Transverse colon (tissue), 4 donors: Measurements from ENCODE around the gene THOP1. TPM values are rescaled to one million over a fixed set of nuclear protein-coding genes. Genes with fewer than 3 reads are reported as not detected.
A peak's percentile ranks its signal among the peaks of the same experiment; 100 is the strongest.

ENCODE experiments used
- DNase-seq: peaks from one replicate; pipeline ENCODE4 v3.0.0-alpha.2; 2019
- H3K27ac ChIP-seq, 4 donors: fragments of 200-600 bp; sonication (generic); 2 replicates each; pipeline ENCODE4 v1.5.1; 2016 to 2018; ENCODE audit warnings: inconsistent platforms in 4 of 4
- H3K27me3 ChIP-seq: fragments of 200-600 bp; sonication (generic); 2 replicates; pipeline ENCODE4 v1.5.1; 2017; ENCODE audit warnings: inconsistent platforms
- H3K36me3 ChIP-seq, 4 donors: fragments of 200-600 bp; sonication (generic); 2 replicates each; pipeline ENCODE4 v1.5.1; 2017 to 2019; ENCODE audit warnings: inconsistent platforms in 4 of 4
- H3K4me1 ChIP-seq, 4 donors: fragments of 200-600 bp; sonication (generic); 2 replicates each; pipeline ENCODE4 v1.5.1; 2017 to 2020; ENCODE audit warnings: inconsistent platforms in 4 of 4
- H3K4me3 ChIP-seq, 4 donors: fragments of 200-600 bp; sonication (generic); 1 replicate in 1 of 4; 2 replicates in 3 of 4; pipeline versions ENCODE4 v1.5.1 to v1.6.1; 2017 to 2019; ENCODE audit warnings: inconsistent platforms in 4 of 4
- H3K9me3 ChIP-seq, 2 donors: fragments of 200-600 bp; sonication (generic); 2 replicates each; pipeline ENCODE4 v1.5.1; 2017 to 2019; ENCODE audit warnings: inconsistent platforms in 2 of 2
- CTCF ChIP-seq, 5 experiments: fragments of 200-600 bp in 3 of 5; fragments of 450-650 bp in 2 of 5; sonication (generic) in 3 of 5; IDR thresholded peaks; 1 replicate in 2 of 5; 2 replicates in 3 of 5; pipeline ENCODE4 v1.5.1; 2016 to 2017; ENCODE audit warnings: antibody characterized with exemption in 5 of 5, inconsistent platforms in 3 of 5, mild to moderate bottlenecking in 2 of 5, moderate library complexity in 1 of 5
- EP300 ChIP-seq: sonication (generic); formaldehyde crosslinking; IDR thresholded peaks from one replicate; pipeline ENCODE4 v1.6.1; 2017; ENCODE audit warnings: antibody characterized with exemption, low read depth
- POLR2A ChIP-seq: fragments of 450-650 bp; IDR thresholded peaks from one replicate; pipeline ENCODE4 v1.6.1; 2016; ENCODE audit warnings: antibody characterized with exemption, mild to moderate bottlenecking, moderate library complexity
- POLR2AphosphoS5 ChIP-seq, 3 donors: sonication (generic); formaldehyde crosslinking; IDR thresholded peaks; one replicate each; pipeline ENCODE4 v1.6.1; 2016; ENCODE audit warnings: antibody characterized with exemption in 3 of 3
- WGBS, 2 donors: methylation state at CpG; one replicate each; pipeline ENCODE4 v1.1.5; 2018; ENCODE audit warnings: low coverage in 1 of 2; 5-methylcytosine and 5-hydroxymethylcytosine counted together
- in situ Hi-C, 4 donors: fragments of 200-750 bp; cut with MboI; loops; one replicate each; pipeline versions ENCODE4 v1.15.0 to v1.15.1; 2017; ENCODE audit warnings: low sequenced_read_pairs in 3 of 4, low pct_ligation_motif_present in 1 of 4, low pct_unique_long_range_greater_than_20kb in 1 of 4
- intact Hi-C: fragments of 100-400 bp; cut with DNase I; formaldehyde crosslinking; loops from one replicate; pipeline ENCODE4 v1.15.1; 2023; ENCODE audit warnings: low total_unique reads
- total RNA-seq, 4 donors: library from RNA; depleted of rRNA; stranded (reverse); fragments of >200 nt; gene quantifications; one replicate each; pipeline ENCODE4 v1.1.0, GENCODE V29; 2016

Gene THOP1
- total RNA-seq, 4 donors from 2014 or later = 32.9 to 149 (median 42.0) TPM

GRCh38 chr19:2740314-2740656, 45.0 kb upstream of the THOP1 start:
- intact Hi-C loops (no loop called here), in situ Hi-C loops (loop anchor here in 2 of 4 donors (10.0 kb wide), 1 partner anchor 95 kb away; no protein-coding TSS in a partner anchor)
- no peak for DNase-seq
- no peak for TF ChIP-seq POLR2A
- TF ChIP-seq CTCF (IDR thresholded peaks at IDR 0.05) = no peak
- TF ChIP-seq POLR2AphosphoS5 (IDR thresholded peaks at IDR 0.05) = no peak
- TF ChIP-seq EP300 = no peak
- Histone ChIP-seq H3K27ac (no peak overlapping the region), H3K27me3 (peaks cover 12% of the 10 kb centered on the region), H3K36me3 (no peaks in the 10 kb centered on the region), H3K9me3 (no peaks in the 10 kb centered on the region), H3K4me3 (peak overlapping the region in 1 of 4 donors; percentile 80), H3K4me1 (peaks cover 5 to 14% (median 7%) of the 10 kb centered on the region in 4 donors)
- WGBS, 2 donors = 48 to 80% methylated on average over 1 to 13 of the region's 13 CpGs

GRCh38 chr19:2743099-2743498, 42.2 kb upstream of the THOP1 start:
- no peaks in the 10 kb centered on the region for H3K36me3 ChIP-seq
- H3K27ac ChIP-seq = no peak overlapping the region
- TF ChIP-seq POLR2A (no peak), EP300 (no peak), POLR2AphosphoS5 (IDR thresholded peaks at IDR 0.05) (no peak), CTCF (IDR thresholded peaks at IDR 0.05) (no peak)
- DNase-seq = no peak
- in situ Hi-C loops (loop anchor here in 2 of 4 donors (10.0 kb wide), 1 partner anchor 98 kb away; no protein-coding TSS in a partner anchor), intact Hi-C loops (no loop called here)
- no peak overlapping the region for H3K4me3 ChIP-seq
- H3K4me1 ChIP-seq = peaks cover 5 to 14% (median 7%) of the 10 kb centered on the region in 4 donors
- H3K9me3 ChIP-seq = no peaks in the 10 kb centered on the region
- H3K27me3 ChIP-seq = peaks cover 12% of the 10 kb centered on the region
- WGBS, 2 donors = 70 to 72% methylated on average over 8 of the region's 8 CpGs

- Histone ChIP-seq H3K4me1 (peaks cover 2 to 7% (median 5%) of the 10 kb centered on the region in 4 donors), H3K27ac (no peak overlapping the region), H3K4me3 (no peak overlapping the region), H3K9me3 (no peaks in the 10 kb centered on the region), H3K36me3 (no peaks in the 10 kb centered on the region), H3K27me3 (peaks cover 12% of the 10 kb centered on the region)
- WGBS, 2 donors = 31 to 32% methylated on average over 3 to 4 of the region's 4 CpGs
- no peak for DNase-seq
- in situ Hi-C loops (loop anchor here in 2 of 4 donors (10.0 kb wide), 1 partner anchor 99 kb away; no protein-coding TSS in a partner anchor), intact Hi-C loops (no loop called here)
- TF ChIP-seq POLR2A (no peak), POLR2AphosphoS5 (IDR thresholded peaks at IDR 0.05) (no peak), EP300 (no peak), CTCF (IDR thresholded peaks at IDR 0.05) (no peak)
Observed at GRCh38 chr19:2744113-2744512, 41.2 kb upstream of the THOP1 start.

- no peak for DNase-seq
- TF ChIP-seq POLR2A = no peak
- no peak for TF ChIP-seq POLR2AphosphoS5 (IDR thresholded peaks at IDR 0.05)
- no peak for TF ChIP-seq EP300
- TF ChIP-seq CTCF (IDR thresholded peaks at IDR 0.05) = no peak
- H3K27me3 ChIP-seq = peaks cover 6% of the 10 kb centered on the region
- peaks cover 0 to 4% (median 1%) of the 10 kb centered on the region in 4 donors for H3K4me1 ChIP-seq
- H3K27ac ChIP-seq = no peak overlapping the region
- no peaks in the 10 kb centered on the region for H3K9me3 ChIP-seq
- intact Hi-C loops = loop anchor here (5.0 kb wide), 1 partner anchor 100 kb away; no protein-coding TSS in a partner anchor
- no peak overlapping the region for H3K4me3 ChIP-seq
- in situ Hi-C loops = loop anchor here in 3 of 4 donors (5.0 to 10.0 kb wide), 2 partner anchors 100 to 103 kb away; no protein-coding TSS in a partner anchor
- H3K36me3 ChIP-seq = no peaks in the 10 kb centered on the region
- WGBS, 2 donors = 68 to 76% methylated on average over 6 to 7 of the region's 7 CpGs
Observed at GRCh38 chr19:2747349-2747748, 38.0 kb upstream of the THOP1 start.
